Spleen (tissue), 7 donors: ENCODE data around the gene FMNL1.
A peak's percentile ranks its signal among the peaks of the same experiment; 100 is the strongest.

Experiments used
- CTCF ChIP-seq, 11 experiments: fragments of 200-600 bp in 7 of 11; fragments of 450-650 bp in 4 of 11; sonication (generic) in 4 of 11; IDR thresholded peaks in 8 of 11; conservative IDR thresholded peaks in 3 of 11; 1 replicate in 7 of 11; 2 replicates in 4 of 11; pipeline versions ENCODE4 v1.4.0 to v1.8.0; 2016 to 2021; ENCODE audit warnings: antibody characterized with exemption in 11 of 11, inconsistent platforms in 4 of 11, mild to moderate bottlenecking in 1 of 11
- POLR2AphosphoS5 ChIP-seq, 3 donors: sonication (generic); formaldehyde crosslinking; IDR thresholded peaks; one replicate each; pipeline ENCODE4 v1.5.1; 2017; ENCODE audit warnings: antibody characterized with exemption in 3 of 3
- donor health status: DM: no; HTN: no; CAD: no; lungs with moderate emphysema.
- donor health status: DM: no; HTN: no; CAD: no.
- donor health status: DM: no; HTN: no; CAD: no.

GRCh38 chr17:45273551-45273957 is 51.9 kb downstream of the FMNL1 start:
- TF ChIP-seq CTCF (IDR thresholded peaks at IDR 0.05 in 8 of 11, conservative IDR thresholded peaks at IDR 0.05 in 3 of 11) (no peak), POLR2AphosphoS5 (IDR thresholded peaks at IDR 0.05) (peak in 2 of 3 donors; percentile 19 to 21)
